PC-3 (cell line): ENCODE measurements around the gene FAM163B. TPM values are rescaled to one million over a fixed set of nuclear protein-coding genes. Genes with fewer than 3 reads are reported as not detected.
A peak's percentile ranks its signal among the peaks of the same experiment; 100 is the strongest.

Experiments used
- ATAC-seq: fragments of 200-7000 bp; cut with Tn5 transposase; 2 replicates; pipeline ENCODE4 v1.9.1; 2020; ENCODE audit warnings: mild to moderate bottlenecking, moderate library complexity
- BruUV-seq: library from RNA; stranded (reverse); fragments of 400-500 nt; replicated peaks from 2 replicates; lab custom pipeline; 2021; lab: Mats Ljungman, UMichigan
- CTCF ChIA-PET: fragments of 300-600 bp; sonication (Branson Sonifier 250); formaldehyde crosslinking; loops from one replicate; lab custom pipeline; 2022; ENCODE audit warnings: antibody characterized with exemption; lab: Charles Lee
- POLR2A ChIA-PET: fragments of 300-600 bp; sonication (Branson Sonifier 250); formaldehyde crosslinking; loops from one replicate; lab custom pipeline; 2022; ENCODE audit warnings: antibody characterized with exemption; ENCODE audit not compliant: unreplicated experiment; lab: Charles Lee
- DNase-seq: peaks from one replicate; pipeline ENCODE4 v3.0.0-alpha.2; 2015
- H2AFZ ChIP-seq: fragments of 300-600 bp; sonication (generic); 2 replicates; pipeline ENCODE4 v1.6.0; 2016; ENCODE audit warnings: antibody characterized with exemption, low read length
- H3F3A ChIP-seq: fragments of 300-600 bp; sonication (generic); one replicate; pipeline ENCODE4 v1.6.0; 2017; ENCODE audit warnings: antibody characterized with exemption, low read length, control low read depth, mild to moderate bottlenecking; ENCODE audit not compliant: unreplicated experiment
- H3K27ac ChIP-seq: fragments of 300-600 bp; sonication (generic); 2 replicates; pipeline ENCODE4 v1.5.1; 2016; ENCODE audit warnings: mild to moderate bottlenecking, low read length
- H3K27me3 ChIP-seq: fragments of 300-600 bp; sonication (generic); 2 replicates; pipeline ENCODE4 v1.6.1; 2016; ENCODE audit warnings: low read length, mixed read lengths
- H3K36me3 ChIP-seq: fragments of 300-600 bp; sonication (generic); 2 replicates; pipeline ENCODE4 v1.6.1; 2016; ENCODE audit warnings: low read depth, mixed run types, low read length, mixed read lengths
- H3K4me1 ChIP-seq: fragments of 300-600 bp; sonication (generic); 2 replicates; pipeline ENCODE4 v1.5.1; 2016; ENCODE audit warnings: low read length; ENCODE audit not compliant: insufficient read depth
- H3K4me2 ChIP-seq: fragments of 300-600 bp; sonication (generic); 2 replicates; pipeline ENCODE4 v1.6.0; 2016; ENCODE audit warnings: low read length
- H3K4me3 ChIP-seq: fragments of 300-600 bp; sonication (generic); 2 replicates; pipeline ENCODE4 v1.5.1; 2016; ENCODE audit warnings: mild to moderate bottlenecking, low read length, mixed read lengths
- H3K79me2 ChIP-seq: fragments of 300-600 bp; sonication (generic); 2 replicates; pipeline ENCODE4 v1.6.1; 2017; ENCODE audit warnings: low read length, mixed read lengths
- H3K9ac ChIP-seq: fragments of 300-600 bp; sonication (generic); 2 replicates; pipeline ENCODE4 v1.6.0; 2016; ENCODE audit warnings: mild to moderate bottlenecking, low read length
- H3K9me2 ChIP-seq: fragments of 300-600 bp; sonication (generic); replicated peaks from 2 replicates; pipeline ENCODE4 v1.6.1; 2016; ENCODE audit warnings: mixed run types, low read length, mixed read lengths
- H3K9me3 ChIP-seq: fragments of 300-600 bp; sonication (generic); 2 replicates; pipeline ENCODE4 v1.6.1; 2016; ENCODE audit warnings: low read length, mixed read lengths
- H4K20me1 ChIP-seq: fragments of 300-600 bp; sonication (generic); 2 replicates; pipeline ENCODE4 v1.6.1; 2016; ENCODE audit warnings: low read length, mixed read lengths
- EZH2 ChIP-seq: fragments of 300-600 bp; sonication (generic); IDR thresholded peaks from one replicate; pipeline ENCODE4 v1.6.1; 2017; ENCODE audit warnings: antibody characterized with exemption, mild to moderate bottlenecking, low read length; ENCODE audit not compliant: unreplicated experiment
- EZH2phosphoT487 ChIP-seq: fragments of 300-600 bp; sonication (generic); IDR thresholded peaks from 2 replicates; pipeline ENCODE4 v1.6.1; 2018; ENCODE audit warnings: mild to moderate bottlenecking, antibody characterized with exemption, low read length, borderline replicate concordance
- intact Hi-C: fragments of 100-400 bp; cut with micrococcal nuclease; formaldehyde crosslinking; loops from 2 replicates; pipeline ENCODE4 v1.9.0; 2023
- total RNA-seq: library from RNA; depleted of rRNA; stranded (reverse); fragments of >200 nt; gene quantifications from 2 replicates; pipeline ENCODE4 v1.2.3, GENCODE V29; 2014
- TF ChIP-seq, protein P1 (sequence below): fragments of 300-600 bp; sonication (generic); conservative IDR thresholded peaks from 2 replicates; pipeline ENCODE4 v1.5.1; 2017; ENCODE audit warnings: antibody characterized with exemption, low read depth, mild to moderate bottlenecking, low read length

Gene FAM163B
- total RNA-seq, 1 experiment from 2014 or later: not detected

DNA sequence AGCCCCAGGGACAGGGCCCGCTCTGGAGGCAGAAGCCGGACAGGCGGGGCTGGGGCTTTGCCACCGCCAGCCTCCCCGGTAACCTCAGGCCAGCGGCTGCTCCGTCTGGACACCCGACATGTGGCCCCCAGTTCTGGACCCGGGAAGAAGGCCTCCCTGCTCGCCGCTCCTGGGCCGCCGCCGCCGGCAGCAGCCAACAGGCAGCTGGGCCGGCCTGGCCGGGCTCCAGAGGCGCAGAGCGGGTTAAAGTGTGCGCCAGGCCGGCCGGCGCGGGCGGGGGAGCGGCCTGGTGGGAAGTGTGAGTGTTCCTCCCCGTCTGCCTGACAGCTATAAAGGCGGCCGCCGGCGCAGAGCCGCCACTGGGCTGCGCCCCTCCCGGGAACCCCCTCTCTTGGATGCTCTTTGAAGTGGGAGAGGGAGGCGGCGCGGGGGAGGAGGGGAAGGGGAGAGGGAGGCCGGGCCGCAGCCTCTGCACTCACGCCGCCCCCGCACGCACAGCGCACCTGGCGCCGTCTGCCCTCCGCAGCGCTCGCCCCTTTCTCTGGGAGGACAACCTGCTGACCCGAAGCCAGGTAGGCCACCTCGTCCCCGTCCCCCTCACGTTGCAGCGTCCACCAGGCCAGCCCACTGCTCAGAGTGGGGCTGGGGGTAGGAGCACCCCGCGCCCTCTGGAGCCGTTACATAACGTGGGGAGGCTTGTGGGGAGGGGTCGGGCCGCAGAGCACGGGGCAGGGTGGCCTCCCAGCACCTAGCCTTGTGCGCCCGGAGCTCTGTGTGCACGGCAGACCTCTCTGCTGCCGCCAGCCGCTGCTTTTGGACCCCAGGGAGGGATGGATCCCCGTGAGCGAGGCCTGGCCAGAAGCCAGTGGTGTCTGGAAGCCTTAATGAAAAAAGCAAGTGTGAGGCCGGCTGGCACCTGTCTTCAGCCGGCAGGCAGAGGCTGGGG is 74.6 kb downstream of the FAM163B start, which contains the start of gene ADAMTSL2:
Gene ADAMTSL2 (plus strand): TSS at position 359 of the 946 bp plus-strand sequence. CDS start 2,009 bp downstream, outside the sequence.
- no peaks in the 10 kb centered on the region for H3F3A ChIP-seq
- POLR2A ChIA-PET: no interaction called here
- no peak within 1 kb of the TSS for H3K9ac ChIP-seq
- no peak within 1 kb of the TSS for H3K27ac ChIP-seq
- H2AFZ ChIP-seq: no peak within 1 kb of the TSS
- H3K9me3 ChIP-seq: no peaks in the 10 kb centered on the region
- H3K36me3 ChIP-seq: no peaks in the 10 kb centered on the region
- no peak within 1 kb of the TSS for H3K4me3 ChIP-seq
- H3K79me2 ChIP-seq: no peaks in the 10 kb centered on the region
- CTCF ChIA-PET: no interaction called here
- H3K27me3 ChIP-seq: peaks cover 17% of the 10 kb centered on the region
- ATAC-seq: peak; percentile 24; the same call in 1 of the 2 replicates
- H3K4me1 ChIP-seq: no peaks in the 10 kb centered on the region
- H3K4me2 ChIP-seq: no peak within 1 kb of the TSS
- TF ChIP-seq, protein P1, sequence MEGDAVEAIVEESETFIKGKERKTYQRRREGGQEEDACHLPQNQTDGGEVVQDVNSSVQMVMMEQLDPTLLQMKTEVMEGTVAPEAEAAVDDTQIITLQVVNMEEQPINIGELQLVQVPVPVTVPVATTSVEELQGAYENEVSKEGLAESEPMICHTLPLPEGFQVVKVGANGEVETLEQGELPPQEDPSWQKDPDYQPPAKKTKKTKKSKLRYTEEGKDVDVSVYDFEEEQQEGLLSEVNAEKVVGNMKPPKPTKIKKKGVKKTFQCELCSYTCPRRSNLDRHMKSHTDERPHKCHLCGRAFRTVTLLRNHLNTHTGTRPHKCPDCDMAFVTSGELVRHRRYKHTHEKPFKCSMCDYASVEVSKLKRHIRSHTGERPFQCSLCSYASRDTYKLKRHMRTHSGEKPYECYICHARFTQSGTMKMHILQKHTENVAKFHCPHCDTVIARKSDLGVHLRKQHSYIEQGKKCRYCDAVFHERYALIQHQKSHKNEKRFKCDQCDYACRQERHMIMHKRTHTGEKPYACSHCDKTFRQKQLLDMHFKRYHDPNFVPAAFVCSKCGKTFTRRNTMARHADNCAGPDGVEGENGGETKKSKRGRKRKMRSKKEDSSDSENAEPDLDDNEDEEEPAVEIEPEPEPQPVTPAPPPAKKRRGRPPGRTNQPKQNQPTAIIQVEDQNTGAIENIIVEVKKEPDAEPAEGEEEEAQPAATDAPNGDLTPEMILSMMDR: no peak
- TF ChIP-seq EZH2 (no peak), EZH2phosphoT487 (no peak)
- no peaks in the 10 kb centered on the region for H4K20me1 ChIP-seq
- no TSS peak for BruUV-seq
- intact Hi-C loops: no loop called here
- no peak for DNase-seq
- H3K9me2 ChIP-seq: no peaks in the 10 kb centered on the region

DNA sequence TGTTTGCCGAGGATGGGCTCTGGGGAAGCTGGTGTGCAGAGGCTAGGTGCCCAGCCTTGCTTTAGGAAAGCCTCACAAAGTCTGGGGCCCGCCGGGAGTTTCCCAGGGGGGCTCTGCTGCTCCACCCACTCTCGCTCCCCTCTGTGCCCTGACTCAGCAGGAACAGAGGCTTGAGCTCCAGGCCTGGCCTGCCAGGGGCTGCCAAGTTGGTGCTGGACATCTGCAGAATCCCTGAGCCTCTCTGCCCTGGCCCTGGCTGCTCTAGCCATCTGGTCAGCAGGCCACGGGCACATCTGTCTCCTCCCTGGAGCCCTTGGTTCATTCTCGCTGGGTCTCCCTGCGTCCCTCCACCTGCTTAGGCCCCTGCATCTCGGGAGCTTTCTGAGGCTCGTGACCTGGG is 75.3 kb downstream of the FAM163B start:
- intact Hi-C loops: loop anchor here (2.0 kb wide), 1 partner anchor 193 kb away; no protein-coding TSS in a partner anchor
- no peak for DNase-seq
- Histone ChIP-seq H3K27ac (no peak overlapping the region), H3K79me2 (no peaks in the 10 kb centered on the region), H3K9ac (no peak overlapping the region), H3K4me1 (no peaks in the 10 kb centered on the region), H3K9me3 (no peaks in the 10 kb centered on the region), H4K20me1 (no peaks in the 10 kb centered on the region), H3K27me3 (peaks cover 17% of the 10 kb centered on the region), H2AFZ (no peak overlapping the region), H3K4me2 (no peak overlapping the region), H3K36me3 (no peaks in the 10 kb centered on the region), H3K4me3 (no peak overlapping the region), H3F3A (no peaks in the 10 kb centered on the region), H3K9me2 (no peaks in the 10 kb centered on the region)
- BruUV-seq: no TSS peak
- ATAC-seq: no peak
- ChIA-PET CTCF (no interaction called here), POLR2A (no interaction called here)
- TF ChIP-seq EZH2phosphoT487 (no peak), EZH2 (no peak)
- TF ChIP-seq, protein P1: no peak
